A549 treated with CpdA at 1 μM for 4 hours (cell line): ENCODE measurements around the gene LGALS8. TPM values are rescaled to one million over a fixed set of nuclear protein-coding genes. Genes with fewer than 3 reads are reported as not detected.

Experiments used
- total RNA-seq: library from RNA; stranded (reverse); fragments of 200-300 nt; extraction: Qiagen RNA extraction; gene quantifications from 5 replicates; pipeline ENCODE4 v1.2.3, GENCODE V29; 2022; ENCODE audit warnings: low read depth

LGALS8 gene
- total RNA-seq, result 33.0 to 48.8 TPM (median 35.5 TPM) in 5 replicates

GRCh38 chr1:236523704-236524141, at the start of gene LGALS8:
Gene LGALS8, plus strand, starts transcription at chr1:236523982. Its CDS starts 2,089 bp downstream, at chr1:236526071.

Other genes with a start within 250 kb of the LGALS8 start
- gene ERO1B, start 242.0 kb upstream of the LGALS8 start, total RNA-seq, result 3.2 to 4.1 TPM (median 3.4 TPM) in 5 replicates
- gene EDARADD, start 129.7 kb upstream of the LGALS8 start, total RNA-seq, result 2.7 to 3.6 TPM (median 2.9 TPM) in 5 replicates
- 23.5 to 29.5 TPM (median 27.3 TPM) in 5 replicates for gene HEATR1, start 80.5 kb downstream of the LGALS8 start, total RNA-seq
- 0.01 to 0.12 TPM in 2 of 5 replicates, not detected in the others for gene ACTN2, start 162.5 kb downstream of the LGALS8 start, total RNA-seq